HG03565 (cell line): Measurements from ENCODE around the gene SBF2.
A peak's percentile ranks its signal among the peaks of the same experiment; 100 is the strongest.

ENCODE experiments used
- ATAC-seq: cut with Tn5 transposase; IDR thresholded peaks from one replicate; pipeline ENCODE4 v1.9.1; 2021; ENCODE audit warnings: mild to moderate bottlenecking, moderate library complexity; ENCODE audit not compliant: unreplicated experiment

Gene SBF2

DNA sequence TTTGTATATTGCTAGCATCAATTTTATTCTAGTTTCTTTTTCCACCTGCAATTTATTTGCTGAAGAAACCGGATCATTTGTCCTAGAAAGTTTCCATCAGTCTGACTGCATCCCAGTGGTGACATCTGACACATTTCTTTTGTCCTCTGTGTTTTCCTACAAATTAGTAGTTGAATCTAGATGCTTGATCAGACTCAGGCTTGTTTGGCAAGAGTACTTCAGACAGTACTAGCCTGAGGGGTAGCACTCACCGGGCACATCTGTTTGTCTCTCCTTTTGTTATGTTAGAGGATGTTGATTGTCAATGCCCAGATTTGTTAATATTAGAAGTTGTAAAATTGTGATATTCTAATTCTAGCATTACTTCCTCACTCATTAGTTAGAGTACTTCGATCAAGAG is 425.4 kb downstream of the SBF2 start:
- ATAC-seq = no peak

DNA sequence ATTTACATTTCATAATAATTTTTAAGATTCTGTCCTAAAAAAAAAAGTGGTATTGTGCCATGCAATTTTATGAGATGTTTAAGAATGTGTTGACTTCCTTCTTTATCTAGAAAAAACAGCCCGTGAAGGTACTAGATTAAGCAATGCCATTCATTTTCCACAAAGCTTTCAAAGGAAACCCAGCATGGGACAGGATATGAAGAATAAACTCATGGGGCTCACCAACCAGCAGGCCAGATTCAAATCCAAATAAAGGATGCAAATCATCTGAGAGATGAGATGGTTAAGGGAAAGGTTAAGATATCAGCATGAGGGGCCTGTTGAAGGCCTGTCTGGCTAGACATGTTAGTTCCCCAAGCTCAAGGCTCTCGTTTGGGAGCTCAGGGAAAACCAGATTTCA is 431.0 kb downstream of the SBF2 start:
- ATAC-seq = no peak

- ATAC-seq = peak; percentile 78
Measured at GRCh38 chr11:9861860-9862725, 431.9 kb downstream of the SBF2 start.

DNA sequence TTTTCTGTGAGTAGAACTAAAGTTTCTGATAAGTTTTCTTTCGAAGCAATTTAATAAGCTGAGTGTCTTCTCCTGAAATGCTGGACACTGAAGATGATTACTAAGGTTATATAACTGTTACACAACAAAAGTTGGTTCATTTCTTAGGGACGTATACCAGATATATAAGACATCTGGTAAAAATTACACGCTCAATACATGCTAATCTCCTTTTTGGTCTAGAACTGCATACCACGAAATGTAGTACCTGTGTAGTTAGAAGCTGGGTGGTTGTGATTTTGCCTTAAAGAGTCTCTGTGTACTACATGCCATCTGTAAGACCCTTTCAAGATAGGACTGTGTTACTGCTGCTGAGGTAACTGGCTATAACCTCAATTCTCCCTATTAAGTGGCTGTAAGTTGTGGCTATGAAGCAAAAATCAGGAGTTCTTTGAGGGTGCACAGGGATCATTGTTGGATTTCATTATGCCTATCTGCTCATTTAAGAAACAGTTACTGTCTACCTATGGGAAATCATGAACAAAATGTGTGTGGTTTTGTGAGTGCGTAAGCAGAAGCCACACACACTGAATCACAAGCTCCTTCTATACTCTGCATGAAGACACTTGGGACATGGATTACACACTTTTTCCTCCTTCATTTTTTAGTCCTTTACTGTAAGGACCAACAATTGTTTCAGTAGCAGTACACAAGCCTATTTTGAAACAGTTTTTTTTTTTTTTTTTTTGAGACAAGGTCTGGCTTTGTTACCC is 434.3 kb downstream of the SBF2 start:
- ATAC-seq = no peak

- no peak for ATAC-seq
Measured at GRCh38 chr11:9858822-9859221, 435.2 kb downstream of the SBF2 start.

- no peak for ATAC-seq
Measured at GRCh38 chr11:9858218-9858617, 435.8 kb downstream of the SBF2 start.

- no peak for ATAC-seq
Measured at GRCh38 chr11:9855579-9856287, 438.3 kb downstream of the SBF2 start.

GRCh38 chr11:9853929-9854552 is 440.0 kb downstream of the SBF2 start:
- ATAC-seq = no peak

DNA sequence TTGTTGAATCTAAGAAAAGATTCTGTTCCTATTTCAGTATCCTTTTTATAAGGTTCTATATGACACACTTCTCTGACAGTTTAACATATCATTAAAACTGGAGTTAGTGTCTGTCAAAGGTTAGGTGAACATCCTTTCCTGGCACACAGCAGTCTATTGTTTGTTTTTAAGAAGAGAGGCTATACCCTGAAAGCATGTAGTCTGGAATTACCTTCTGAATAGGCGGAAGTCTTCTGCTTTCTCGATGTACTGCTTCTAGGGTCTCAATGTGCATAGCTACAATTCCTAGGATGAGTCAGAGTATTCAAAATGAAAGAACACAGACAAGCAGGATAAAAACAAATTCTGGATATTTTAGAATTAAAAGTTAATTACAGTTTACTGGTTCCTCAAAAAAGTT is 441.6 kb downstream of the SBF2 start:
- ATAC-seq = no peak

DNA sequence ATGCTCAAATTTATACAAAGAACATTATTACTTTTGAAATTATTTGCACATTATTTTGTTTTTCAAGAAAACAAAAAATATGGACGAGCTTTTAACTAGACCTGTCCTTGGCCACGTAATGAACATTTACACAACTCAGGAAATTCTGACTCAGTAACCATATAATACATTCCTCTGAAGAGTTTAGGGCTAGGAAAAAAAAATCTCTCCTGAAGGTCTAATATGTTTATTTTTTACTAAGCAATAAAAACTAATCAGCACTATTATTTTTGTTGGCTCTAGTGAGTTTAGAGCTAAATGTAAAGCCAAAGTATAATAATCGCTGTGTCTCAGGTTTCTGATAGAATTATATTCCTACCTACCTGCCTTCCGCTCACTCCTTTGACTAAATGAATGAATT is 442.7 kb downstream of the SBF2 start:
- no peak for ATAC-seq

DNA sequence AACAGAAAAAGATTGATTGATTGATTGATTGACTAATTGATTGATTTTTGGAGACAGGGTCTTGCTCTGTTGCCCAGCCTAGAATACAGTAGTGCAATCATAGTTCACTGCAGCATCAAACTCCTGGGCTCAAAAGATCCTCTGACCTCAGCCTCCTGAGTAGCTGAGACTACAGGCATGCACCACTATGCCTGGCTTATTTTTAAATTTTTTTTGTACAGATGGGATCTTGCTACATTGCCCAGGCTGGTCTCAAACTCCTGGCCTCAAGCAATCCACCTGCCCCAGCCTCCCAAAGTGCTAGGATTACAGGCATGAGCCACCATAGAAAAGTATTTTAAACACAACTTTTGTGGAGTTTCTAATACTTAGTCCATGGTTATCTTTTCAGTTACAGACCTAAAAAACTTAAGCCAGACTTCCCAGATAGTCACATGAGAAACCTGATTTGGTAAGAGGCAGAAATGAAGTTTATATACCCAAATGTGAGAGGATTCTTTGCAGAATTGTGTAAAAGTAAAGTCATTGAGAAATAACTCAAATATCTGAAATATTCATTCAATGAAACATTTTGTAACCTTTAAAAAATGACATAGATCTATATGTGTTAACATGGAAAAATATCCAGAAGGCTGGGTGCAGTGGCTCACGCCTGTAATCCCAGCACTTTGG is 443.7 kb downstream of the SBF2 start:
- no peak for ATAC-seq

- ATAC-seq = no peak
Measured at GRCh38 chr11:9849389-9849788, 444.6 kb downstream of the SBF2 start.

- ATAC-seq = no peak
Measured at GRCh38 chr11:9847636-9848035, 446.4 kb downstream of the SBF2 start.

DNA sequence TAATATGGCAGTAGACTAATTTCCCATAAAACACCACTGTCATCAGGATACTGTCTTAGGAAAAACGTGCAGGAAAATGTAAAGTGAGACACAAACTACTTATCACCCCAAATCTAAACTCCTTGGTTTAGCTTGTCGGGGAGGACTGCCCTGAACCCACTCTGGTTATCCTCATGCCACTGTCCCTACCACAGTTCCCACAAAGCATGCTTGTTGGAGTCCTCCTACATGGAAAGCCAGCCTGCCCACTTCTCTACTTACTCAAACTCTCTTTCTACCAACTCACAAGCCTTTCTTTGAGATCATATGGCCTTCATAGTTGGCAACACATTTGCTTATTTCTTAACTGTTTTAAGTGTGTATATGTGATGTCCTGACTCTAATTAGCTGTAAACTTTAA is 451.1 kb downstream of the SBF2 start:
- ATAC-seq = no peak

DNA sequence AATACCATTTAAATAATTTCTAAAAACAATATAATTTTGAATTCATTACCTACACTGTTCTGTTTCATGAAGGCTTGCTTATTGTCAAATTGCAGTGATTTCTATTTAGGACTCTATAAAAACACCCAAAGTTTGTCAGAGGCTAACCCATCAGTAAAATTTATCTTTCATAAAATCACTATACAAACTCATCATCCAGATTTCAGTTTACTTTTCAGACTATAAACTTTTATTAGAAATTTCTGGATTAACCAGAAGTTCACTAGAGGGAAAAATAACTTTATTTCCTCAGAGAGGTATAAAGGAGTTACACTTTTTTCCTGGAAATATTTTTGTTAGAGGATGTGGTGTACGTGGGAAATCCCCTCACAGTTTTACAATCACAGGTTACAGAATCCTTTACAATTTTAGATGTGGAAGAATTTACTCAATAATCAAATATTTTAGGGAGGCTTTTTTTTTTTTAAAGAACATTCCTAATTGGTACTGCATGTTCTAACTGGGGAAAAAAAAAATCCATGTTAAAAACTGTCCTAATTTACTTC is 453.5 kb downstream of the SBF2 start:
- ATAC-seq = no peak

GRCh38 chr11:9839550-9839949 is 454.5 kb downstream of the SBF2 start:
- no peak for ATAC-seq

- peak; percentile 62 for ATAC-seq
Measured at GRCh38 chr11:9838961-9839360, 455.1 kb downstream of the SBF2 start.

DNA sequence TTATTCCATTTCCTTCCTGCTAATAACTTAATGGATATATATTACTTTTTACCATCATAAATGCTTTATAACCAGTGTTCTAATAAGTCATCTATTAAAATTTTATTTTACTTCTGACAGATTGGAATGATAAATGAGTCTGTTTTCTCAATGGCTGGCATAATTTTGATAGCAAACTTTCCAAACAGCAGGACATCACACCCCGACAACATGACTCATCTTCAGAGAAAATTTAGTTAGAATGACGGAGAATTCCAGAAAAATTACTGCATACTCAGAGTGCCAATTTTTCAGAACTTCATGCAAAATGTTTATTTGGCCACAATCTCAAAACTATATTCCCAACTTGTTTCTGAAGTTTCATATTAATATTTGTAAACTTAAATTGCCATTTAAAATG is 455.8 kb downstream of the SBF2 start:
- ATAC-seq = no peak

GRCh38 chr11:9834291-9834690 is 459.7 kb downstream of the SBF2 start:
- ATAC-seq = no peak

GRCh38 chr11:9831122-9831521 is 462.9 kb downstream of the SBF2 start:
- ATAC-seq = no peak
